Psoas muscle (tissue), 8 donors: ENCODE data around the gene C16orf74. TPM values are rescaled to one million over a fixed set of nuclear protein-coding genes. Genes with fewer than 3 reads are reported as not detected.

Experiments
- ATAC-seq, 4 donors: fragments of 200-7000 bp; cut with Tn5 transposase; one replicate each; pipeline ENCODE4 v1.9.1; 2020; ENCODE audit warnings: moderate library complexity in 3 of 4, mild to moderate bottlenecking in 2 of 4
- DNase-seq, 2 donors: peaks; one replicate each; pipeline ENCODE4 v3.0.0-alpha.2; 2020
- H3K27ac ChIP-seq: fragments of 200-600 bp; one replicate; pipeline ENCODE4 v1.8.0; 2022
- H3K27me3 ChIP-seq, 3 donors: fragments of 200-600 bp in 1 of 3; one replicate each; pipeline versions ENCODE4 v1.6.1 to v1.8.0; 2013 to 2022; ENCODE audit warnings: low read length in 2 of 3, mild to moderate bottlenecking in 2 of 3, moderate library complexity in 1 of 3; ENCODE audit not compliant: insufficient read depth in 3 of 3
- H3K36me3 ChIP-seq, 2 donors: fragments of 200-600 bp in 1 of 2; one replicate each; pipeline versions ENCODE4 v1.6.1 to v1.8.0; 2013 to 2022; ENCODE audit warnings: low read depth in 1 of 2, mild to moderate bottlenecking in 1 of 2, moderate library complexity in 1 of 2; ENCODE audit not compliant: insufficient read depth in 1 of 2
- H3K4me1 ChIP-seq: fragments of 200-600 bp; one replicate; pipeline ENCODE4 v1.8.0; 2022
- H3K4me3 ChIP-seq: fragments of 200-600 bp; one replicate; pipeline ENCODE4 v1.8.0; 2022; ENCODE audit warnings: mild to moderate bottlenecking
- H3K9me3 ChIP-seq: fragments of 200-600 bp; one replicate; pipeline ENCODE4 v1.8.0; 2022
- WGBS, 3 donors: extraction: QIAGEN DNeasy Blood & Tissue Kit; methylation state at CpG; one replicate each; pipeline versions ENCODE4 v1.1.6 to v1.1.7; 2013; 5-methylcytosine and 5-hydroxymethylcytosine counted together
- intact Hi-C, 2 donors: fragments of 100-400 bp; cut with DNase I; formaldehyde crosslinking; loops; one replicate each; pipeline versions ENCODE4 v1.11.0 to v1.14.2; 2022
- polyA plus RNA-seq, 3 donors: library from polyadenylated mRNA; stranded (reverse); fragments of 200-250 nt; gene quantifications; one replicate each; pipeline ENCODE4 v1.2.3, GENCODE V29; 2013
- total RNA-seq, 4 donors: library from RNA; stranded (reverse); fragmentation: NEBNext Ultra II Directional in 2 of 4; extraction: Animal tissue kit (Norgen Biotek cat#: 25700) in 2 of 4; gene quantifications; one replicate each; pipeline versions ENCODE4 v1.2.1 to v1.2.4, GENCODE V29; 2021 to 2023
- TF ChIP-seq, protein P1 (sequence below): fragments of 200-600 bp; IDR thresholded peaks from one replicate; pipeline ENCODE4 v1.8.0; 2022; ENCODE audit warnings: antibody characterized with exemption
- donor health status: healthy with polysubstance abuse.
- donor health status: DM: no; HTN: no; CAD: no; lungs with moderate emphysema.
- donor health status: Bipolar disorder and iron deficiency.
- donor health status: healthy.
- donor health status: DM: yes; HTN: yes; CAD: no.
- donor health status: DM: no; HTN: no; CAD: no.
- donor health status: DM: no; HTN: no; CAD: no.
- donor health status: DM: yes; HTN: yes; CAD: no.

The C16orf74 gene
- total and polyA plus RNA-seq, 7 donors, result 0.13 to 3.8 (median 0.24) TPM; not detected in 2

DNA sequence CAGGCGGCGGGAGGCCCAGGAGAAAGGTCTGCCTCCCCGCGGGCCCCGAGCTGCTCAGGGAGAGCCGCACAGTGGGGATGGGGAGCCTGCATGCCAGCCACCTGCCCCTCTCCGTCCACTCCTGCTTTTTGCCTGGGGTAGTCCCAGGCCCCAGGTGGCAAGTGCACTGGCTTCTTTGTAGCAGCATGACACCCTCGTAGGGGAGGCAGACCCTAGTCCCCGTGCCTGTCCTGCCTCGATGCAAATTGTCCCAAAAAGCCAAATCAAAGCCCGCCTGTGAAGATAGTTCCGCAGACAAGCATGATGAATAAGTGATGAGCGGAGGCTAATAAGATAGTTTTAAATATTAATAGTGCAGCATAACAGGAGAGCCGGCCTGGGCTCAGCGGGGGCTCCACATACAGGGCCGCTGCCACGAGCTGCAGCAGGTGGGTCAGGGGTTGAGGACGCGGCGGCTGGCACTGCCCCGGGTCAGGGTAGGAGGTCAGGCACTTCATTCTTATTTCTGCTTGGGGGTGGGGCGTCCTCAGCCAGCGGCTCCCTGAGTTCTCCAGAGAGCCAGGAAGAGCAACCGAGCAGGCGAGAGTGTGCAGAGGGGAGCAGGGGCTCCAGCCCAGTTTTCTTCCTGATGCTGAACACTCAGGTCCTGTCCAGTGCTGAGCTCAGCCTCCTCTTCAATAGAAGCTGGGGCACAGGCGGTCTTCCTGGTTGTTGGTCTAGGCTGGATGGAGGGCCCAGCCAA lies 89.0 kb downstream of the C16orf74 start:
- intact Hi-C loops, result loop anchor here (5.0 kb wide), 1 partner anchor 55 kb away; no protein-coding TSS in a partner anchor
- no peaks in the 10 kb centered on the region for H3K9me3 ChIP-seq
- no peak for ATAC-seq
- H3K4me3 ChIP-seq, result no peak overlapping the region
- peaks cover 7 to 92% of the 10 kb centered on the region in 2 donors for H3K36me3 ChIP-seq
- TF ChIP-seq, protein P1, sequence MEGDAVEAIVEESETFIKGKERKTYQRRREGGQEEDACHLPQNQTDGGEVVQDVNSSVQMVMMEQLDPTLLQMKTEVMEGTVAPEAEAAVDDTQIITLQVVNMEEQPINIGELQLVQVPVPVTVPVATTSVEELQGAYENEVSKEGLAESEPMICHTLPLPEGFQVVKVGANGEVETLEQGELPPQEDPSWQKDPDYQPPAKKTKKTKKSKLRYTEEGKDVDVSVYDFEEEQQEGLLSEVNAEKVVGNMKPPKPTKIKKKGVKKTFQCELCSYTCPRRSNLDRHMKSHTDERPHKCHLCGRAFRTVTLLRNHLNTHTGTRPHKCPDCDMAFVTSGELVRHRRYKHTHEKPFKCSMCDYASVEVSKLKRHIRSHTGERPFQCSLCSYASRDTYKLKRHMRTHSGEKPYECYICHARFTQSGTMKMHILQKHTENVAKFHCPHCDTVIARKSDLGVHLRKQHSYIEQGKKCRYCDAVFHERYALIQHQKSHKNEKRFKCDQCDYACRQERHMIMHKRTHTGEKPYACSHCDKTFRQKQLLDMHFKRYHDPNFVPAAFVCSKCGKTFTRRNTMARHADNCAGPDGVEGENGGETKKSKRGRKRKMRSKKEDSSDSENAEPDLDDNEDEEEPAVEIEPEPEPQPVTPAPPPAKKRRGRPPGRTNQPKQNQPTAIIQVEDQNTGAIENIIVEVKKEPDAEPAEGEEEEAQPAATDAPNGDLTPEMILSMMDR, result no peak
- 92 to 97% (median 96%) methylated on average over 20 to 26 of the region's 26 CpGs for WGBS, 3 donors
- no peaks in the 10 kb centered on the region for H3K27me3 ChIP-seq
- DNase-seq, result no peak
- peaks cover 14% of the 10 kb centered on the region for H3K4me1 ChIP-seq
- no peak overlapping the region for H3K27ac ChIP-seq

DNA sequence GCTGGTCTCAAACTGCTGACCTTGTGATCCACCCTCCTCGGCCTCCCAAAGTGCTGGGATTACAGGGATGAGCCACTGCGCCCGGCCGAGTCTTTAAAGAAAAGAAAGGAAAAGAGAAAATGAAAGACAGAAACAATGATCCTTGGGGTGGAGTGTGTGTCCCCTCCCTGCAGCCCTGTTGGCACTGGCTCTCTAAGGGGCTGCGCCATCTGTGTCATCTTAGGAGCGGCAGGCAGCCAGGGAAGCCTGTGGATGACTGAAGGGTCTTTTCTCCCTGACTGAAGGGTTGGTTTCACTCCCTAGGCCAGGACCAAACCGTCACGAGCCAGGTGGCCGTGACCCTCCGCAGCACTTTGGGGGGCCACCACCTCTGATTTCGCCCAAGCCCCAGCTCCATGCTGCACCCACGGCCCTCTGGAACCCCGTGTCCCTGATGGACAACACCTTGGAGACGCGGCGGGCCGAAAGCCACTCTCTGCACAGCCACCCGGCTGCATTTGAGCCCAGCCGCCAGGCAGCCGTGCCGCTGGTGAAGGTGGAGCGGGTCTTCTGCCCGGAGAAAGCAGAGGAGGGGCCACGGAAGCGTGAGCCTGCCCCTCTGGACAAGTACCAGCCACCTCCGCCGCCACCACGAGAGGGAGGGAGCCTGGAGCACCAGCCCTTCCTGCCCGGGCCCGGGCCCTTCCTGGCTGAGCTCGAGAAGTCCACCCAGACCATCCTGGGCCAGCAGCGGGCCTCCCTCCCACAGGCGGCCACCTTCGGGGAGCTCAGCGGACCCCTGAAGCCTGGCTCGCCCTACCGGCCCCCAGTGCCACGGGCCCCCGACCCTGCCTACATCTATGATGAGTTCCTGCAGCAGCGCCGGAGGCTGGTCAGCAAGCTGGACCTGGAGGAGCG lies 89.8 kb downstream of the C16orf74 start:
- Histone ChIP-seq H3K4me3 (no peak overlapping the region), H3K36me3 (peaks cover 5 to 91% of the 10 kb centered on the region in 2 donors), H3K9me3 (no peaks in the 10 kb centered on the region), H3K4me1 (peaks cover 15% of the 10 kb centered on the region), H3K27me3 (no peaks in the 10 kb centered on the region), H3K27ac (no peak overlapping the region)
- no peak for ATAC-seq
- intact Hi-C loops, result loop anchor here (1.0 to 5.0 kb wide), 2 partner anchors 56 to 99 kb away; no protein-coding TSS in a partner anchor
- WGBS, 3 donors, result 94 to 96% (median 95%) methylated on average over 39 to 42 of the region's 42 CpGs
- DNase-seq, result no peak
- TF ChIP-seq, protein P1, result no peak

DNA sequence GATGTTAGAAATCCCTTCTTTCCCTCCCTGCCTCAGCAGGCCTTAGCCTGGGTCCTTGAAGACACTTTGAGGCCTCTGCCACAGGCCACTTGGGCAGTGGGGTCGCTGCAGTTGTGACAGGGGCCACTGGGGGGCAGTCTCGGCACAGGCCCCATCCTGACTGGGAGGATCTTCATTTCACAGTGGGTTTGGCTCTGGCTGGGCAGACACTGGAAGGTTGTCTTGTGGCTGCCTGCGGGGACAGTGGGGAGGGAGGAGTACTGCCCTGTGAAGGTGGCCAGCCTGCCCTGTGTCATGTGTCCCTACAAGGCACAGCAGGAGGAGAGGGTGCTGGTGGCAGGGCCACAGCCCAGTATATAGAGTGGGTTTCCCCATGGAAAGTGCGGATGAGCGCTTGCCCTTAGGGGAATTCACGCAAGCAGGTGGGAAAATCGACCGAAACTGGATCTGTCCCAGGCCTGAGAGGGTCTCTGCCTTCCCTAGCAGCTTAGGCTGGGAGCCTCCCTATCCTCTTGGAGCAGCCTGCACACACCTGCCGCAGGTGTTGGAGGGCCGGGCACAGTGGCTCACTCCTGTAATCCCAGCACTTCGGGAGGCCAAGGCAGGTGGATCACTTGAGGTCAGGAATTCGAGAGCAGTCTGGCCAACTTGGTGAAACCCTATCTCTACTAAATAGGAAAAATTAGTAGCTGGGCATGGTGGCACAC lies 90.9 kb downstream of the C16orf74 start:
- no peaks in the 10 kb centered on the region for H3K9me3 ChIP-seq
- peaks cover 15% of the 10 kb centered on the region for H3K4me1 ChIP-seq
- DNase-seq, result peak; percentile 73 to 89
- TF ChIP-seq, protein P1, result peak; percentile 90
- peak overlapping the region; percentile 43 for H3K27ac ChIP-seq
- intact Hi-C loops, result loop anchor here (1.0 to 5.0 kb wide), 3 partner anchors 57 to 101 kb away; no protein-coding TSS in a partner anchor
- no peaks in the 10 kb centered on the region for H3K27me3 ChIP-seq
- H3K4me3 ChIP-seq, result no peak overlapping the region
- 52 to 69% (median 56%) methylated on average over 12 of the region's 12 CpGs for WGBS, 3 donors
- ATAC-seq, result peak; percentile 82 to 88 (median 86)
- peaks cover 0 to 90% of the 10 kb centered on the region in 2 donors for H3K36me3 ChIP-seq

DNA sequence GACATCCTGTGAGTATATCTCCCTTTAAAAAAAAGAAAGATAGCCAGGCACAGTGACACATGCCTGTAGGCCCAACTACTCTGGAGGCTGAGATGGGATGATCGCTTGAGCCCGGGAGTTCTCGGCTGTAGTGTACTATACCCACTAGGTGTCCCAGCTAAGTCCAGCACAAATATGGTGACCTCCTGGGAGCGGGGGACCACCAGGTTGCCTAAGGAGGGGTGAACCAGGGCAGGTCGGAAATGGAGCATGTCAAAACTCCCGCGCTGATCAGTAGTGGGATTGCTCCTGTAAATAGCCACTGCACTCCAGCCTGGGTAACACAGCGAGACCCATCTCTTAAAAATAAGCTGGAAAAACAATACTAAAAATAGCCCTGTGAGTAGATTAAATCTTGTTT lies 91.6 kb downstream of the C16orf74 start:
- Histone ChIP-seq H3K27me3 (no peaks in the 10 kb centered on the region), H3K4me1 (peaks cover 15% of the 10 kb centered on the region), H3K9me3 (no peaks in the 10 kb centered on the region), H3K36me3 (peaks cover 0 to 90% of the 10 kb centered on the region in 2 donors), H3K27ac (peak overlapping the region; percentile 43), H3K4me3 (no peak overlapping the region)
- ATAC-seq (peak in 1 of 4 donors; percentile 1), DNase-seq (peak in 1 of 2 donors; percentile 35)
- TF ChIP-seq, protein P1, result no peak
- WGBS, 3 donors, result 71 to 89% (median 75%) methylated on average over 8 of the region's 8 CpGs
- intact Hi-C loops, result loop anchor here in 1 of 2 donors (2.0 kb wide), 1 partner anchor 101 kb away; no protein-coding TSS in a partner anchor
